IPS-NIHi7 (cell line): ENCODE data around the gene NCAPG2.

ENCODE experiments used
- DNase-seq: peaks from one replicate; pipeline ENCODE4 v3.0.0; 2012; ENCODE audit warnings: mixed read lengths; ENCODE audit errors: extremely low spot score

NCAPG2 gene

GRCh38 chr7:158704524-158705233 lies at the start of gene NCAPG2:
TSS of gene NCAPG2 (minus strand) at chr7:158704804. CDS start at chr7:158701899, 2,905 bp downstream.
- DNase-seq = peak; percentile 99

- no peak for DNase-seq
These were observed 49.3 kb upstream of the NCAPG2 start for GRCh38 chr7:158753900-158754299.

- no peak for DNase-seq
These were observed 47.1 kb upstream of the NCAPG2 start for GRCh38 chr7:158751751-158752150.

GRCh38 chr7:158751199-158751598 lies 46.6 kb upstream of the NCAPG2 start:
- DNase-seq = no peak

GRCh38 chr7:158750702-158751101 lies 46.1 kb upstream of the NCAPG2 start:
- no peak for DNase-seq

- DNase-seq = no peak
These were observed 44.8 kb upstream of the NCAPG2 start for GRCh38 chr7:158749396-158749795.

- DNase-seq = no peak
These were observed 43.7 kb upstream of the NCAPG2 start for GRCh38 chr7:158748335-158748734.

GRCh38 chr7:158747408-158747807 lies 42.8 kb upstream of the NCAPG2 start:
- DNase-seq = no peak

- no peak for DNase-seq
These were observed 42.4 kb upstream of the NCAPG2 start for GRCh38 chr7:158746957-158747356.

GRCh38 chr7:158745057-158745715 lies 40.6 kb upstream of the NCAPG2 start:
- DNase-seq = no peak

GRCh38 chr7:158744070-158744469 lies 39.5 kb upstream of the NCAPG2 start:
- no peak for DNase-seq

GRCh38 chr7:158743219-158743618 lies 38.6 kb upstream of the NCAPG2 start:
- peak; percentile 62 for DNase-seq

- no peak for DNase-seq
These were observed 37.6 kb upstream of the NCAPG2 start for GRCh38 chr7:158742065-158742821.

- DNase-seq = no peak
These were observed 36.7 kb upstream of the NCAPG2 start for GRCh38 chr7:158741294-158741666.

- DNase-seq = no peak
These were observed 36.2 kb upstream of the NCAPG2 start for GRCh38 chr7:158740657-158741293.

GRCh38 chr7:158740013-158740656 lies 35.5 kb upstream of the NCAPG2 start:
- DNase-seq = no peak

GRCh38 chr7:158738841-158739240 lies 34.2 kb upstream of the NCAPG2 start:
- no peak for DNase-seq

- no peak for DNase-seq
These were observed 32.6 kb upstream of the NCAPG2 start for GRCh38 chr7:158737064-158737695.

GRCh38 chr7:158735935-158736334 lies 31.3 kb upstream of the NCAPG2 start:
- no peak for DNase-seq

- DNase-seq = no peak
These were observed 30.3 kb upstream of the NCAPG2 start for GRCh38 chr7:158734861-158735260.

- no peak for DNase-seq
These were observed 29.3 kb upstream of the NCAPG2 start for GRCh38 chr7:158733775-158734494.
